ENCODE data around the gene CCNC.

GRCh38 chr6:99553888-99554287, 14.6 kb downstream of the CCNC start:
- TF ChIP-seq USF2 (CRISPR knock-in tag; IDR thresholded peaks at IDR 0.05) (no peak), ZBTB21 (CRISPR knock-in tag; IDR thresholded peaks at IDR 0.05; ENCODE audit: borderline replicate concordance) (no peak), ZNF317 (CRISPR knock-in tag; IDR thresholded peaks at IDR 0.05; ENCODE audit: borderline replicate concordance, low read depth) (no peak), CTCF (IDR thresholded peaks at IDR 0.05) (no peak), NR3C1 (CRISPR knock-in tag; conservative IDR thresholded peaks at IDR 0.05; ENCODE audit: low read depth) (no peak), FOXK1 (CRISPR knock-in tag; IDR thresholded peaks at IDR 0.05) (no peak), MAX (CRISPR knock-in tag; IDR thresholded peaks at IDR 0.05) (no peak), E2F1 (CRISPR knock-in tag; IDR thresholded peaks at IDR 0.05) (no peak), JUN (CRISPR knock-in tag; IDR thresholded peaks at IDR 0.05) (no peak), CREB1 (CRISPR knock-in tag; IDR thresholded peaks at IDR 0.05) (no peak), MXD4 (CRISPR knock-in tag; IDR thresholded peaks at IDR 0.05; ENCODE audit: borderline replicate concordance) (no peak), ZNF232 (CRISPR knock-in tag; IDR thresholded peaks at IDR 0.05) (no peak), GABPB1 (CRISPR knock-in tag; IDR thresholded peaks at IDR 0.05) (no peak), ZNF416 (CRISPR knock-in tag; IDR thresholded peaks at IDR 0.05) (no peak)
